ENCODE results near the gene GSC. TPM values are rescaled to one million over a fixed set of nuclear protein-coding genes. Genes with fewer than 3 reads are reported as not detected.
"Not testable (repeated sequence)": the region's sequence is repeated elsewhere in the genome, so short reads cannot be mapped to it uniquely, and the experiment has no call there.

Gene GSC
- total RNA-seq, 1 donor from 2014 or later, result 0.96 TPM

DNA sequence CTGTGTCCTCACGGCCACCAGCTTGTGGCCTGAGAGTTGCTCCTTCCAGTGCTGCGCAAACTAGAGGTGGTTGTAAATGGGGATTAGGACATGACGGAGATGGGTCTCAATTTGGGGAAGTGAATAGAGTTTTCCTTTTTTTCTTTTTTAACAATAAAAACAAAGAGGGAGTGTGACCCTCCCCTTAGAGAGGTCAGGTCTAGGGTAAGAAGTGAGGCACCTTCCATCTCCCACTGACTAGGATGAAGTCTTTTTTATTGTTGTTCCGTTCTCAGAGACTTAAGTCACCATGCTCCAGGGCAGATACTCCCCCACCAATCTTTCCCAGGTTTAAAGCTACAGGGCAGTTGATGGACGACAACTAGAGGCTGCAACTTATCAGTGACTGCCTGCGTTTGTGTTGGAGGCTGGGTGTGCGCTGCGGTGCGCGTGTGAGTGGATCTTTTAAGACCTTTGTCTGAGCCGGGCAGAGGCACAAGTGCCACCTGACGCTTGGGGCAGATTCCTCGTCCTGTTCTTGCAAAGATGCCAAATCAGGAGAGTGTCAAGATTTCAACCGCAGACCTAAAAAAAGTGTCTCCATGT lies 2.1 kb upstream of the GSC start:
- DNase-seq (ENCODE audit: low spot score), result no peak

DNA sequence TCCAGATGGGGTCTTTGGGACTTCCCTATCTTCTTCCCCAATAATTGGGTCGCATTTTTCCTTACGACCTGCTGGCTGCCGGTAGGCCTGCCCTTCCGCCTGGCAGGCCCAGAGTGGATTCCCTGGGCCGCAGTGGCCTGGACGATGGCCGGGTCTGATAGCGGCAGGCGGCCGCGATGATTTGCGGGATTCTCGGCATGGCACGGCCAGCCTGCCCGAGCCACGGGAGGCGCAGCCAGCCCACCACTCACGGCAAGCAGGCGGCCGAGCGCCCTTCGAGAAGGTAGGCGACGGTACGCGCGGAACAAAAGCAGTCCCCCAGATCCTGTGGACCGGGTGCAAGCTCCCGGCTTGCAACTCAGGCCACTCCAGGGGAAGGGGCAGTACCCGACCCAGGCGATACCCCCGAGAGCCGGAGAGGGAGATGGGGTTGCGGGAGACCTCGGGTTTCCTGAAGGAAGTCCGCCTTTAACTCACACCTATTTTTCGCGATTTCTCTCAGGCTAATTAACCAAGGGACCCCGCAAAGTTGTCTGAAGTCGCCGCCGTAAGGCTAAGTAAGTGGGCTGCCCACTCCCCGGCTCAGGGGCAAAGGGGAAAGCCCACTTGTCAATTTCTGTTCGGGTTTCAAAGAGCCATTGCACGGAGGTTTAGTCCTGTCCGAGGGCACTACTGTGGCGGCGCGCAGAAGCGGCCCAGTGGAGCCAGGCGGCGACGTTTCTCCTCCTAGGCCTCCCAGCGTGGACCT lies 1.4 kb upstream of the GSC start:
- DNase-seq (ENCODE audit: low spot score), result no peak

DNA sequence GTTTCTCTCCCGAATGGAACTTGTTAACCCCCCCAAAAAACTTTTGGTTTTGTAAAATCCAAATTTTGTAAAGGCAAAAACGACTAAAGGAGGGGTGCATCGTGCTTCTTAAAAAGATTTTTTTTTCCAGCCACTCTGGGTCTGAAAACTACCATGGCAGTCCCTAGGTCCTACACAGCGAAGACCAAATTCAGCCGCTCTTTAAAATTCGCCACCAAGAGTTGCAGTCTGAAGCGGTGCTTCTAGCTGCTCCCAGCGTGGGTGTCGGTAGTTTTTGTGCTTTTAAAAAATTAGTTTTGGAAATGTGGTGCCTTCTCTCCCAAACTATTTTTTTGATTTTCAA lies 873 bp upstream of the GSC start:
- DNase-seq (ENCODE audit: low spot score), result no peak

DNA sequence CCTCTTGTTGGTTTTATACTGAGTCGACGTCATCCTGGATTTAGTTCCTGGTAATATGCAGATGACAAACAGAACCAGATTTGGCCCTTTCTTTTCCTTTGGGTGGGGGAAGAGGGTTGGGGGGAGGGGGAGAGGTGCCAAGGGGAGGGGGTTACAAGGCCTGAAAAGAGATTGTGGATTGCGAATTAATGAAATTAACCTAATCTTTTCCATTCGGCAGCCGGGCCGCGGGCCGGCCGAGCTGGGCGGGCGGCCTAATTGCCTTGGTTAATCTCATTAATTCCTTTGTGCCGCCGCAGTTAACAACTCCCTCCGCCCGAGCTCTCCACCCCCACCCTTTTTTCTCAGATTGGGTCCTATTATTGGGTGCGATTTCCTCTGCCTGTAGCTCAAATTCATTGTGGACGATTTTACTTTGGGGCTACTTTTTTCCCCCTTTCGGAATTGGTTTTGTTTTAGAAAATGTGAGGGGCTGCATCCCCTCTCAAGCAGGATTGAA lies 387 bp upstream of the GSC start:
- DNase-seq (ENCODE audit: low spot score), result no peak

DNA sequence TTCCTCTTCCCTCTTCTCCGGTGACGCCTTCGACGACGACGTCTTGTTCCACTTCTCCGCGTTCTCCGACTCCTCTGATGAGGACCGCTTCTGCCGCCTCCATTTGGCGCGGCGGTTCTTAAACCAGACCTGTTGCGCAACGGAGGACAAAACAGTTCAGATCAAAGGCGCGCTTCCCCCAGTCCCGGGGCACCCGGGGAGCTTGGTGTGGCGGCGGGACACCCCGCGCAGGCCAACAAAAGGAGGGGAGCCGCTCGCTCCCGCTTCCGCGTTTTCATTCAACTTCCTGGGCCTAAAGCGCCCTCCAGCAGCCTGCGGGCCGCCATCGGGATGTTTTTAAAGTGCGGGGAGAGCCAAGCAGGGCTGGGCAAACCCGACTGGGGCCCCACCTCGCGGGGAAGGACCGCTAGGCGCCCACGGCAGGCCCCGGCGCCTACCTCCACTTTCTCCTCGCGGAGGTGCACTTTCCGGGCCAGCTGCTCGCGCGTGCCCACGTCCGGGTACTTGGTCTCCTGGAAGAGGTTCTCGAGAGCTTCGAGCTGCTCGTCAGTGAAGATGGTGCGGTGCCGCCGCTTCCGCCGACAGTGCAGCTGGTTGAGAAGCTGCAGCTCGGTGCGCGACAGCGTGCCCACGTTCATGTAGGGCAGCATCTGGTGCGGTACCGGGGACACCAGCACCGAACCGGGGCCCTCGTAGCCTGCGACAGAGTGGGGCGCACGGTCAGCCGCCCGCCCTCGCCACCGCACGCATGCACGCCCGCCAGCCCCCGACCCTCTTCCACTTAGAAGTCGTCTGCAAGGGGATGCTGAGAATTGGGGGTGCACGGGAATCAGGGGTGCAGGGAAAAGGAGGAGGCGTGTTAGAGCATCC lies 1.2 kb downstream of the GSC start:
- peak; percentile 28 for DNase-seq (ENCODE audit: low spot score)

DNA sequence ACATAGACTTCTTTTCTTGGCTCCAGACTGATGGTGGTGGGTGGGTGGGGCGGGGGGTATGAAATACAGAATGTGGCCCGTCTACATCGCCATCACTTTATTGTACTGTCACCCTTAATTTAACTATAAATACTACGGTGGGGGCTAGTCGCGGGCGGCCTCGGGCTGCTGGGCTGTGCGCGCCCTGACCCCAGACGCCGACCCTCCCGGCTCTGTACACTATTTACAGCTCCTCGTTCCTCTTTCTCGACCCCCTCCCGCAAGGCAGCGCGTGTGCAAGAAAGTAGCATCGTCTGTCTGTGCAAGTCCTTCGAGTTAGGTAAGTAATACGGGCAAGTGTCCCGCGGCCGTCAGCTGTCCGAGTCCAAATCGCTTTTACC lies 1.8 kb downstream of the GSC start:
- no peak for DNase-seq (ENCODE audit: low spot score)

DNA sequence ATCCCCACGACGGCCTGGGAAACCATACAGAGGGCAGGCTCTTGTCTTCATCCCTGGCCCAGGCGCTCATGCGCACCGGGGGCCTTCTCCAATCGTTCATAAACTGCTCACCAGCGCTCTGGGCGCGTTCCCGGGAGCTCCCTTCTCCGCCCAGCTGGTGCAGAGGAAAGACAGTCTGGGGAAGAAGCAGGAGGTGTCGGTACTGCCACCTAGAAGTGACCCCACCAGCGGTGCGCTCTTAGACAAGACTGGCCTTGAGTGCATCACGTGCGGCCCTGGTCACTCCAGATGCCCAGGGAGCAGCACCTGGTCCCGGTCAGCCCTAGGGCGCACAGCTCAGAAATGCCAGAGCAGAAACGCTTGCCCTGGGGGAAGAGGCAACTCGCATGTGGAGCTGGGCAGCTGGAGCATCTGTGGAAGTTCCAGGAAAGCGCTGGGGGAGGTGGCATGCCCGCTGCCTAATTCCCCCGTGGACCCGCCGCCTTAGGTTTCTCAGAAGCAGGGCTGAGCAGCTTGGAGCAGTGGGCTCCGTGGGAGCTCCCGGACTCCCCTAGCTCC lies 2.5 kb downstream of the GSC start:
- DNase-seq (ENCODE audit: low spot score), result no peak

DNA sequence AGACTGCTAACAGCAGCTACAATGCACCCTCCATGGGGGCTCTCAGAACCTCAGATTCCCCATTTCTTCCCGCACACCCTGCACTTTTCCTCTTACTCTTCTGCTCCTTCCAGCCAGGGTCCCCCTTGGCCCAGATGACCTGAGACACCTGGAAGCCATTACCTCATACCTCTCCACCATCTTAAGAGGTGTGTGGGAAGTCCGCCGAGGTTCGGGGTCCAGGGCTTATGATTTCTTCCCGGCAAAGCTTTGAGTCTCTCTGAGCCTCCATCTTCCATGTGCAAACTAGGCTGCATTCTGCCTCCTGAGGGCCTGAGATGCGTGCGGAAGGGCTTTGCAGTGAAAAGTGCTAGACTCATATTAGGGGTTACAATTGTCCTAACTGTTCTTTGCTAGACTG lies 5.3 kb downstream of the GSC start:
- DNase-seq (ENCODE audit: low spot score), result no peak

DNA sequence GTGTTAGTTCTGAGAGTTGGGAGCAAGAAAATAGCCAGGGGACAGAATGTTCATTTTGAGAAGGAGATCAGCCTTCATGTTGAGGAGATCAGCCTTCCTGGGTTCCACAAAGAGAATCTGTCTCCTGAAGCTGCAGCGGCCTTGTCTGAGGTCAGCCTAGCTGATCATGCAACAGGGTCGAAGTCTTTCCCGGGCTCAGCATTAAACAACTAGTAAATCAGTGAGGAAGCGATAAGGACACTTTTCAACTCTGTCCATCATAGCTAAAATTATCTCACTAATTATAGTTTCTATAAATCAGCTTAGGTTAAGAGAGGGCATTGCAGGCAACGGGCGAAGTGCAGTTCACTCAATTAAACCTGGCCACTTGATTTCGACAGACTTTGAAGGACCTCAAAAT lies 7.5 kb downstream of the GSC start:
- DNase-seq (ENCODE audit: low spot score), result no peak

DNA sequence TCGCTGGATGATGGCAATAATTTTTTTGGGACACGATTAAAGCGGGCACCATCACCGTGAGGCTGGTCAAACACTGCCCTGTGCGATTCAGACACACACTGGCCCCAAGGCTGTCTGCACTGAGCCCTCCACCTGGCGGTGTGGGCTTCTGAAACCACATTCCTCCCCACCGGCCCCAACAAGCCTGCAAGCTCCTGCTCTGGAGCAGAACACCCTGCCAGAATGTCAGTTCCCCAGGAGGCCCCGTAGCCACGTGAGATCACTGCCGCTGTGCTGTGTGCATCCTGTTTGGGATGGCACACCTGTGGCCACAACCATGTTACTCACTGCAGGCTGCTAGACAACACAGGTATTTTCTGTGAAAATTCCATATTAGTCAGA lies 7.9 kb downstream of the GSC start:
- DNase-seq (ENCODE audit: low spot score), result no peak

DNA sequence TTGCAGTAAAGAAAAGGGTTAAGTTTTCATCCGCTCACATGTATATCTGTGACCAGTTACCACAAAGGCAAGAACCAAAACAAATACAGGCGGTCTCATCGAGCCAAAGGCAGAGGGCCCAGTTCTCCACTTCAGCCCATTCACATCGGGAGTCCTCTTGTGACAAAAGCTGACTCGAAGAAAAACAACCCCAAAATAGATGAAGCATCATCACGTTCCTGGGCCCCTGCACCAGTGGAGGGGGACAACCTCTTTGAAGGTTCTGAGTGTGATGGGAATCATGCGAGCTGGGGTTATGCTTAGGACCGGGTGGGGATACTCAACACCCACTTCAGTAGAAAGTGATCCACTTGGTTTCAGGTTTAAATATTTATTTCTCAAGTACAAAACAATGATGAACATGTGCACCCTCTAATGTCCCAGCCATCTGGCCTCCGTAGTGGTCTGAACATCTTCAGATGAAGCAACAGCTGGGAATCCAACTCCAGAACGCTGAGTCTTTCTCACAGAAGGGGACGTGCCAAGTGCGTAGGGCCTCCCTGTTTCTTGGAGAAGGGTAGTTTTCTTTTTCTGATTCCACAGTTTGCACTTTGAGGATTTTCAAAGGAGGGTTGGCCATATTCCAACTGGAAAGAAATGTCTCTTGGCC lies 8.4 kb downstream of the GSC start:
- no peak for DNase-seq (ENCODE audit: low spot score)

DNA sequence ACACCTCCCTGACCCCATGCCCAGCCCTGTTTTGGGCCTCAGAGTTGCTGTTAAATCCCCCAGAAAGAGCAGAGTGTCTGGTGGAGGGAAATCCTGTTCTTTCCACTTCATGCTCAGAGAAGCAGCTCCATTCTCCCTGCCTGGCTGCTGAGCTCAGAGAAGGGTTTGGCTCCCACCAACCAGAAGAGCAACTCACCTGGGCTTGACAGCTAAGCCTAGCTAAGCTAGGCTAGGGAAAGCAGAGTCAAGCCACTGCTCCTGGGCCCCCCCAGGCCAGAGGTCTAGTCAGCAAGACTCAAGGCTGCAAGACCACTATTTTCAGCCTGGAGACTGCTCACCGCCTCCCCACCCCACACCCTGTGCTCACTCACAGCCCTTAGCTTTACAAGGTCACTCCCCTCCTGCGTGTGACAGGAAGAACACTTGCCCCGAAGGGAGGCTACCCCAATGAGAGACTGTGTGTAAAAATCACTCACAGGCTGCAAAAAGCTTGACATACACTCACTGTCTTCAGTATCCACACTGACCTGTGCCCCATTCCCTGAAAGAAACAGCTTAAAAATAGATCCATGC lies 13.5 kb downstream of the GSC start:
- no peak for DNase-seq (ENCODE audit: low spot score)

DNA sequence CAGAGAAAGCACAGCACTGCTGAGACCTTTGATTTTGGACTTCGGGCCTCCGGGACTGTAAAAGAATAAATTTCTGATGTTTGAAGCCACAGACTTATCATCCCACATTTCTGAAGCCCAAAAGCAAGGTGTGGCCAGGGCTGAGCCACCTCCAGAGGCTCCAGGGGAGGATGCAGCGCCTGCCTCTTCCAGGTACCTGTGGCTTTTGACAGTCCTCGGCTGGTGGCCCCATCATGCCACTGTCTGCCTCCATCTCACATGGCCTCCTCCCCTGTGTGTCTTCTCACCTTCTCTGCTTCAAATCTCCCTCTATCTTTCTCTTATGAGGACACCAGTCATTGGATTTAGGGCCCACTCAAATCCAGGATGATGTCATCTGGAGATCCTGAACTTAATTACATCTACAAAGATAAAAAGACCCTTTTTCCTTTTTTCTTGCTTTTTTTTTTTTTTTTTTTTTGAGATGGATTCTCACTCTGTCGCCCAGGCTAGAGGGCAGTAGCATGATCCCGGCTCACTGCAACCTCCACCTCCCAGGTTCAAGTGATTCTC lies 15.4 kb downstream of the GSC start:
- no peak for DNase-seq (ENCODE audit: low spot score)

DNA sequence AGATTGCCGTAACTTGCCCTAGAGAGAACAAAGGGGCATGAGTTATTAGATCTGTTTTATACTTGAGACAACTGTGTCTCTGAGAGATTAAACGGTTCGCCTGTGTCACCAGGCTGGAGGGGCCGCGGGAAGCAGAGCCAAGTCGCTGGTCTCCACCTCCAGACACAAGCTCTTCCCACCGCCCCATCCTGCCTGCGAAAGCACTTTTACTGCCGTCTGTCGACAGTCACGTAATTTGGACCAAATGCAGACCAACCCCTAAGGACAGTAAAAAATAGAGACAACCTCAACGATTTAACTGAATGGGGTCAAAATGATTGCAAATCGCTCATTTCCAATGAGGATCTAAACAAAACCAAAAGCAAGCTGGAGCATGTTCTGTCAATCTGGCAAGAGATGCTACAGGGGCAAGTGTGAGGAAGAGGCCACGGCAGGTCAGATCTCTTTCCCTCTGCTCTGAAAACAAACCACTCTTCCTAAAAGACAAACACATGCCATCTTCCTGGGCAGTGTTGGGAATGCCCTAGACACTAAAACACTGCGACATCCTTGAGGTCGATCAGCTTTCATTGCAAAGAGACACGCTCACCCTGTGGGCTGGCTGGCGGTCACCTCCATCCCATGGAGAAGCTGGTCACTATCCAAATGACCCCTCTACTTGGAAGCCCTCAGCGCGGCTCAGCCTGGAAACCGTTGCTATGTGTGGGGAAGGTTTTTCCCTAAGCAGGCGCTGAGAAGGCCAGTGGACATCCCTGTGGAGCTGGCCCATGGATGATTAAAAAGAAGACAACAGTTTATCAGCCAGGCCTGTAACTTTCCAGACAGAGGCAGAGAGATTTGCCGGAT lies 17.1 kb downstream of the GSC start:
- peak; percentile 46 for DNase-seq (ENCODE audit: low spot score)

DNA sequence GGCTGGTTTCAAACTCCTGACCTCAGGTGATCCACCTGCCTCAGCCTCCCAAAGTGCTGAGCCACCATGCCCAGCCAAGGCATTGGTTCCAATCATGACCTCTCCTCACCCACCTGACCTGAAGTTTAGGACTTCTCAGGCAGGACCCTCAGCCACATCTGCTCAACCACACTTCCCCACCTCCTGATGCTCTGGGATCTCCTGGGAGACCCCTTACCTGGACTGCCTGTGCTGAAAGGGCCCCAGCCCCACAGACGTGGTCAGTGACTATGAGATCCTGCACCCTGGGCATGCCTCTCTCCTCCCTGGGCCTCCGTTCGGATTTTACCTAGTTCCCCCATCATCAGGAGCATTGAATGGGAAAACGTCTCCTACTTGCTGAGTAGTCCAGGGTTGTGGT lies 18.0 kb downstream of the GSC start:
- DNase-seq (ENCODE audit: low spot score), result no peak

DNA sequence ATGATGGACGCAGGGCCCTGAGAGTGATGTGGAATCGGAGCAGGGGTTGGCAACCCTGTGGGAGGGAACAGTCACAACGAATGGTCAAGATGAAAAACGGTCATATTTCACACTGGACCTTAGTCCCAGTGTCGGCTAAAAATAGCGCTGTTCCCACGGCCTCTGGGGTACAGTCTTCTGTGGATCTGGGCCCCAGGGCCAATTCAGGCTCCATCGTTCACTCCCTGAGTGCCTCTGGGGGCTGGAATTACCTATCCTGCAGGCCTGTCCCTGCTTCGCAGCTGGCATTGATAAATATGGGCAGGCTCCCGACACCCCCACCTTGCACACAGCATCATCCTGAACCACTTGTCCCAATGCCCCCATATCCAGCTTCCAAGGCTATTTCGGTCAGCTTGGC lies 18.6 kb downstream of the GSC start:
- DNase-seq (ENCODE audit: low spot score), result no peak

DNA sequence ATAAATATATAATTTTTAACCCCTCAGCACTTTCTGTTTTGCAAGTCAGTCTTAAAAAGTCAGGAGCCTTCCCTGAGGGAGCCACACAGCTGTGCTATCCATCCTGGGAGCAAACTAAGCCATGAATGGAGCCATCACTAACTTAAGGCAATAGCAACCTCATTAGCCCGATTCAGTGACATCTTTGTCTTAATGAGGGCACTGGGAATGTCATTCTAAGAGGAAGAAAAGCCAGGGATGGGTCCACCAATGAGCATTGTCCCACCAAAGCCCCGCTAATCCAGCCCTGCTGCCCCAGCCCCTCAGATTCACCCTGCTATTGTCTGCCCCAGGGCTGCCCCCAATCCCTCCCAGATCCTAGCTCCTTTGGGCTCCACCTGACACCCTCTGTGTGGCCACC lies 19.5 kb downstream of the GSC start:
- DNase-seq (ENCODE audit: low spot score), result no peak

DNA sequence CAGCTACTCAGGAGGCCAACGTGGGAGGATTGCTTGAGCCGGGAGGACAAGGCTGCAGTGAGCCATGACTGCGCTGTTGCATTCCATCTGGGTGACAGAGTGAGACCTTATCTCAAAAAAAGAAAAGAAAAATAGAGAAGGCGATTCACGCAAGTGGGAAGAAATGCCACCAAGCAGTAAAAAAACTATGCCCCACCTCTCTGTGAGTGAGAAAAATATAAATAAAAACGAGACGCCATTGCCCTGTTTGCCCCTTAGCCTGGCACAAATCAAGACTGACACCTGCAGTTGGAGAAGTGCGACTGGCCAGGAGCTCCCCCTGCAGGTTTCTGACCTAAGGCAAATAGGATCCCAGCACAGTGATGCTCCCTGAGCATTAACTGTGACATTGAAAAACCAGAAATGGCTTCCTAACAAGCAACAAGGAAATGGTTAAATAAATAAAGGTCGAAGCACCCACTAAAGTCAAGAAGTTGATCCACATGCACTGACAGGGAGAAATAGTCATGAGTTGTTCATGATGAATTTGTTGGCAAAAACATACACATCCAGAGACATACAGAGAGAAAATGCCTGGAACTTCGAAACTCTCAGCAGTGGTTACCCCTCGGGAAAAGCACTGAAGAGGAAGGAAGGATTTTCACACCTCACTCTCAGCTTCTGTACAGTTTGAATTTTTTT lies 21.1 kb downstream of the GSC start:
- no peak for DNase-seq (ENCODE audit: low spot score)

DNA sequence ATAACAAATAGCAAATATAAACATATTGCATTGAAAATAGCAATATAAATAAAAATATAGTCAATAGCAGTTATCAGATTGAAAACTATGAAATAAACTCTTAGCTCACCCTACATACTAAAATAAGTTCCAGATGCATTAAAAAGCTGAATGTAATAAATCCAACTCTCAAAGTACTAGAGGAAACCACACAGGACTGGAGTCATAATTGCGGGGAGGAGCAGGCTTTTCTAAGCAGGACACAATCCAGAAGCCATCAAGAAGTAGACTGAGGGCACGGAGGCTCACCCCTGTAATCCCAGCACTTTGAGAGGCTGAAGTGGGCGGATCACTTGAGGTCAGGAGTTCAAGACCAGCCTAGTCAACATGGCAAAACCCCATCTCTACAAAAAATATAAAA lies 22.2 kb downstream of the GSC start:
- peak; percentile 63 for DNase-seq (ENCODE audit: low spot score)

DNA sequence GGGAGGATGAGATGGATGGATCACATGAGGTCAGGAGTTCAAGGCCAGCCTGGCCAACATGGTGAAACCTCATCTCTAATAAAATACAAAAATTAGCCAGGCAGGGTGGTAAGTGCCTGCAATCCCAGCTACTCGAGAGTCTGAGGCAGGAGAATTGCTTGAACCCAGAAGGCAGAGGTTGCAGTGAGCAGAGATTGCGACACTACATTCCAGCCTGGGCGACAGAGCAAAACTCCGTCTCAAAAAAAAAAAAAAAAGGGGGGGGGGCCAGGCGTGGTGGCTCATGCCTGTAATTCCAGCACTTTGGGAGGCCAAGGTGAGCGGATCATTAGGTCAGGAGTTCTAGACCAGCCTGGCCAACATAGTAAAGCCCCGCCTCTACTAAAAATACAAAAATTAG lies 22.8 kb downstream of the GSC start:
- DNase-seq (ENCODE audit: low spot score), result not testable (repeated sequence)
